NOMO-1 treated with DMSO at 0.1 percent for 48 hours (cell line): ENCODE measurements around the gene PCNX2.

Experiments used
- DNase-seq: peaks from one replicate; lab custom pipeline; 2025; ENCODE audit not compliant: unreplicated experiment; lab: John Stamatoyannopoulos, UW

The PCNX2 gene

GRCh38 chr1:232965912-232966217, 329.7 kb downstream of the PCNX2 start:
- DNase-seq, result no peak

DNA sequence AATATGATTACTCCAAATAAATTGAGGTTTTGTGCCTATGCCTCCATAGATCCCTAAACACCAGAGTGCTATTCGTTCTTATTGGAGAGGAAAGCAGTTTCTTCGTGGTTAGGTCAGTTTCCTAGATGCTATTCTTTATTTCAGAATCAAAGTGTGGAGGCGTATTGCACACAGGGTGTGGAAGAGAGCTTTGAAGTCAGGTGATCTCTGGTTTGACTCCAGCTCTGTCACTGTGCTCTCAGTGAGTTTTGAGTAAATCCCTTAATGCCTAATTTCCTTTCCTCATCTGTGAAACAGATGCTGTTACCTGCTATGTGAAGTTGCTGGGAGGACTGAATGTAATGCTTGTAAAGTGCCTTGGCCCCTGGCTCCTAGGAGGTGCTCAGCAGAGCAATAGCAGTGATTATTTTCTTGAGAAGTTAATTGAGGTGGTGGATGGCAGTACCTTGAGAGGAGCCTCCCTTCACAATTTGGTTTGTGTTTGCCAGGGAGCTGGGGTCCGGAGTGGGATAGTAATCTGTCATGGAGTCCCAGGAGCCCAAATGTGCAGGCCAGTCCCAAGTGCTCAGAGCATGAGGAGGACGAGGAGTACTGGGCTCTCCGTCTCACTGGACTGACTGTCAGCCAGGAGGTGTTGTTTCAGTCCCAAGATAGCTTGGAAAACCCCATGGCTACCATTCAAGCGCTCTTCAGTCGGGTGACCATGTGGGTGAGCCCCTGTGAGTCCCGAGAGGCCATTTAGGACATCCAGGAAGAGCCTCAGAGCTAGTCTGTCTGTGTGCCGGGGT, 330.2 kb downstream of the PCNX2 start:
- no peak for DNase-seq

DNA sequence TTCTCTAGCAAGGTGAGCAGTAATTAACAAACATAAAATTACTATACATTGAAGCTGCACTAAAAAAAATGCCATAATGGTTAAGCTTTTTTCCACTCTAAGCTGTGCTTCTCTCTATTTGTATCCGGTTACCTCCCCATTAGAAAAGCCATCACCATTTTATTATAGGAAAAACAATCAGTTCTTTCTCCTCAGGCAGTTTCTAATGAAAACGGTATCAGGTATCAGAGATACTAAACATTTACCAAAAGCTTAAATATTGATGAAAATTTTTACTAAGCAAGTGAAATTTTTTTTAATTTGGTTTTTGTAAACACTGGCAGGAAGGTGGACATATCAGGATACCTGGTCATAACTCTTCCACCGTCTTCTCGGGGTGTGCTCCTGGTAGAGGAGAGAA, 330.9 kb downstream of the PCNX2 start:
- DNase-seq, result no peak

DNA sequence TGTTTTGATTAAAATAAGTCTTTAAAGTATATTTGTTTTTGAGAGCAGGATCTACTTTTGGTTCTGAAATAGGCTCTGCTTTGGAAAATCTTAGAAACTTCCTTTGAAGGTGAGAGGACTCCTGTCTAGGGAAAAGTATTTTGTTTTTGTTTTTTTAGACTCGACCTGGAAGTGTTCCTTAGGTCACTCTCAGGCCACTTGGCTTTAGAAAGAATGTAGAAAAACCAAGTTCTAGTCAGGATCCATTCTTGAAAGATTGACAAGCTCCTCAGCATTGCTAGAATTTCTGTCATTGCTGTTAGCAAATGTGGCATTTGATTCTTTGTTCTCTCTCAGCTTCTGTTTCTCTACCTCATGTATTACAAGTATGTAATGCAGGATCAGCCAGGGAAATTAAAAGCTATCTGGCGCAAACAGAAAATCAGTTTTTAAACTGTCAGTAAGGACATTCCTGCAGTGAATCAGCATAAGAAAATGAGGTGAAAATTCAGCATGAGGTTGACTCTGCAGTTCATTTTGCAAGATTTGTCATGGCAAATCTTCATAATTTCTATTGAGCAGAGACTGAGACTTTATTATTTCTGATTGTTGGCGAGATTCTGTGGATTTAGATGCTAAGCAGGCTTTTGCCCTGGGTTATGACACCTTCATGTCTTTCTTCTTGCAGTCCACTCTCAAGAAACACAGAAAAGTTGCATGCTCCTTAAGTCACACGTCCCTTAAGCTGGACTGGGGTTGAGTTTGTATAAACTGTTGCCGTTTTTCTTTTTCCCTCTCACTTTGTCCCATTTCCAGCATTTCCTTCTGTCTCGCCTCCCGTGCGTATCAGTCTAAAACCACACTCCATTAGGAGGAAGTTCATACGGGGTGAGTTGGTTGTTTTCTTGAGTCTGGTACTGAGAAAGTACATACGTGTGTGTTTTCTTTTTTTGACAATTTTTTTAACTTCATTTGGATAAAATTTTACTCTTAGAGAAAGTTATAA, 332.5 kb downstream of the PCNX2 start:
- DNase-seq, result no peak

GRCh38 chr1:232958067-232958466, 337.5 kb downstream of the PCNX2 start:
- DNase-seq, result no peak

GRCh38 chr1:232956081-232956480, 339.4 kb downstream of the PCNX2 start:
- DNase-seq, result no peak

DNA sequence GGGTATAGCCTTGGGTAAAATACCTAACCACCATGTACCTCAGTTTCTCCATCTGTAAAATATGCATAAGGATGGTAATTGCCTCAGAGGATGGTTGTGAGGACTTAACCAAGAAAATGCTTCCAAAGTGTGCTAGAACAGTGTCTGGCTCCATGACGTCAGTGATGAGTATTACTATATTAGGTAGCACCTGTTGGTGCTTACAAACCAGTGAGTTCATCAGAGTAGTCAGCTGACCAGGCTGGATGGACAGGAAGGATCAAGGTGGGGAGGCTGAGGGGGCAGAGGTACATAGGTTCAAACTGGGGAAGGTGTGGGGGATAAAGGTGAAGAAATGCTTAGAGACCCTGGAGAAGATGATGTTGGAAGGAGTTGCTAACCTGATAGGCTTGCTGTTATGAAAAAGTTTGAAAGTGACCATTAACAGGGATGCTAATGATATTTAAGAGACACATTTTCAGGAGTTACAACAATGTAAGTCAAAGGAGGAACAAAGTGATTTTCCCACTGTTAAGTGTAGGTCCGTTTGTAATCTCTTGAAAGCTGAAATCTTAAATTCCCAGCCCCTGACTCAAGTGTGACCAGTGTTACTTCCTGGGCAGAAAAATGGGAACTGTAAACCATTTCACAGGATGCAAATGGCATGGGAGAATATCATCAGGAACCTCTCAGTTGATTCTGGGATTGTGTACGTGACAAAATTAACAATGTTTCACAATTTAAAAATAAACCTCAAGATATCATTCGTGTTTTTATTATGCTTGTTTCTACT, 340.7 kb downstream of the PCNX2 start:
- DNase-seq, result no peak

- peak; percentile 23 for DNase-seq
Observed at GRCh38 chr1:232952514-232953499, 342.7 kb downstream of the PCNX2 start.

DNA sequence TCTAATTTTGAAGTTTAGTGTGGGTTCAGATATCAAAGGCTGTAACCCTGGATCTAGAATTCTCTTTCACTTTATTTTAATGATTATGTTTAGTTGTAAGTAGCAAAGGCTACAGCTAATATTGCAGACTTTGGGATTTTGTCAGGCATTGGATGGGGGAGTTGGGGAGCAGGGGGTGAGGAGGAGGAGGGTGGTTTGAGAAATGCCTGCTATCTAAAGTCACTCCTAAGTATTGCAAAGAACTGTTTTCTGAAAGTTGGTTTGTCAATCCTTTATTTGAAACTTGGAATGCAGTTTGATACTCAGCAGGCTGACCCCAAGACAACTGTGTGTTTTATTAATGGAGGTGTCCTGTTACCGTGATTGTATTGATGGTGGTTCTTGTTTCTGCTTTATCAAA, 343.9 kb downstream of the PCNX2 start:
- DNase-seq, result no peak

DNA sequence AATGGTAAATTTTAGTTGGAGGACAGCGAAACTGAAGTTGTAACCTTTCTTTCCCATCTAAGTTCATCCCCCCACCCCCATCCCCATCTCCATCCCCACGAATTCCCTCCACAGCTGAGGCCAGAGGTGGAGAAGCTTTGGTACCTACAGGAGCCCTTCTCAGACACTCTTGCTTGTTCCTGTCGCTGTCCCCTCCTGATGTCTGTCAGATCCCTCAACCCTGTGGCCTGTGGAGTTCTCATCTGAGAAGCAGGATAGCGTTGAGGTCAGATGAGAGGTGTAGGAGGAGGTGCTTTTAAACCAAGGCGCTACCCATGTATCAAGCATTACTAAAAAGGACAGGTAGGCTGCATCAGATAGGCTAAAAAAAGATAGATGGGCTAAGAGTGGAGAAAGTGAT, 344.3 kb downstream of the PCNX2 start:
- DNase-seq, result no peak

DNA sequence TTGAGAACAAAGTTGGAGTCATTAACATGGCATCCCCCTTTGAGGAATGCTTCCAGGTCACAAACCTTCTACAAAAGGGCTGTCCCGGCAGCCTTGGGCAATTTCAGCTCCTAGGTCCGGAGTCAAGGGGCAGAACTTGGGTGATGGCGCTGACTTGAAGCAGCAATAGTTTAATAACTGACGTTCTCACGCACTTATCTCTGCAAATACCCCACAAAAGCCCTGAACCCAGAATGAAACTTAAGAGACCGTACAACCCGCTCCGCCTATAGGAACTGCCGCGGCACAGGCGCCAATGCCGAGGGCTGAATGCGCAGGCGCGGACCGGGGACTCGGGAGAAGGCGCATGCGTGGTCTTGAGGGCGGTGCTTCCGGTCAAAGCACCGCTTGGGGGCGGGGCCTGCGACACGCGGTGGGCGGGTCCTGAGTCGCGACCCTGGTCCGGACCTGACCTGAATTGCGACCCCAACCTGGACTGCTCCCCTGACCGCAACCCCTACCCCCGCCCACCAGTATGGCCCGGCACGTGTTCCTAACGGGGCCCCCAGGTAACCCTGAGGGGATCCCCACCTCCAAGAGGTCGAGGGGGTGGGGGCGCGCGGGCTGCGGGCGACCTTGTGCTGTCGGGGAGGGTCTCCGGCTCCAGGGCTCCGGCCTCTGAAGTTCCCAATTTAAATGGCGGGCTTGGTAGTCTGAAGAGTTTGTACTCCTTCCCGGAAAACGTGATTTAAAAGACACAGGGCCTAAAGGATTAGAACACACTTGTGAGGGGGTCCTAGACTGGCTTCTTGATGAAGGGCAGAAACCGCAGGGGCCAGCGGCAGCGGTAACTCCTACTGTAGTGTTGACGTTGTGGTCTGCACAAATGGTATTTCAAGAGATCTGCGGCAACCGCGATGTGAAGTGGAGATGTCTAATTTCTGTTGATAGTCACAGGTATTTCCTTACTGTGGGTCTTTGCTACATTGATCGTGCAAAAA, 345.0 kb downstream of the PCNX2 start, which contains the start of gene NTPCR:
TSS of gene NTPCR (plus strand) at position 415 of the 980 bp plus-strand sequence. CDS start at position 515, 100 bp downstream.
- DNase-seq, result peak; percentile 82

GRCh38 chr1:232949636-232950196, 345.8 kb downstream of the PCNX2 start:
- DNase-seq, result no peak

- DNase-seq, result no peak
Observed at GRCh38 chr1:232944347-232944746, 351.2 kb downstream of the PCNX2 start.

DNA sequence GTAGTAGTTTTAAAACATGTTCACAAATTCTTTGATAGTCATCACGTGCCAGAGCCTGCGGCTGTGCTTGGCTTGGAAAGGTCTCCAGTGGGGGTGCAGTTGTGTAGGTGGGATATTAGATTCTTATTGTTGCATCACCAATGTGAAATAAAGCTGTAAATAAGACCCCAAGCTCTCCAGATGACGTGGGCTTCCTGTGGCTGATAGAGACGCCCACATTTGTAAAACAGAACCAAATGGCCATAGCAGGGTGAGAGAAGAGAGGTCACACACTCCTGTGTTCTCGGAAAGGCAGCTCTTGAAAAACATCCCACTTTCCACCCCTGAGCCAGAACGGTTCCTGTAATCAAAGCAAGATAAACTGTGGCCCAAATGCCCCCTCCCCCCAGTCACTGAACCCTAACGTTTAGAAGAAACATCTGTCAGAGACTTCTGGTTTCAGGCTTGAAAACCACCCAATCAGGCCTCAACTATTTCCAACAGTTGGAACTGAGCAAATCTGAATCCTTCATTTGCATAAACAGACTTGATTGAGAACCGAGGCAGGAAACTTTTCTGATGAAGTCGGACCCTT, 351.8 kb downstream of the PCNX2 start:
- DNase-seq, result no peak

- DNase-seq, result no peak
Observed at GRCh38 chr1:232942413-232943294, 352.9 kb downstream of the PCNX2 start.

DNA sequence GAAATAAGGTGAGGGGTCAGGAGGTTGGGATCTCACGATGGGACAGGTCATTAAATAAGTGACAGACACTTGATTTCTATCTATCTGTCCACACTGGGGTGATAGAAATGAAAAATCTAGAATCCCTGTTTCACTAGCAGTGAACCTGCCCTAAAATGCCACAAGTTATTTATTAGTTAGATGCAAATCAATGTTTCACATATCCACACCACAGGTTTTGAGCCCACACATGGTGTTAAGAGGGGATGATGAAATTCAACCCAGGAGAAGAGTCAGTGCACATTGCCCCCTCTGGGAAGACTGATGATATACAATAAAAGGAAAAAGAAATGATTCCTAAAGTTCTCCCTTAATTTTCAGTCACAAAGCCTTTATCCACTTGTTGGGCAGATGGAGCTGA, 355.3 kb downstream of the PCNX2 start:
- DNase-seq, result no peak

- no peak for DNase-seq
Observed at GRCh38 chr1:232939748-232940147, 355.8 kb downstream of the PCNX2 start.
